NT2/D1 (cell line): Measurements from ENCODE around the gene KIF1A.

Experiments used
- YY1 ChIP-seq: IDR thresholded peaks from 2 replicates; pipeline ENCODE4 v1.6.1; 2011; ENCODE audit not compliant: insufficient read length, insufficient read depth
- ZNF274 ChIP-seq: IDR thresholded peaks from 2 replicates; pipeline ENCODE4 v1.6.1; 2011; ENCODE audit warnings: mild to moderate bottlenecking, low read depth, low read length

- TF ChIP-seq ZNF274 (no peak), YY1 (no peak)
Measured at GRCh38 chr2:240768216-240768615, 51.8 kb downstream of the KIF1A start.
